GM18907 (cell line): ENCODE measurements around the gene TPCN1.

Experiments
- ATAC-seq: cut with Tn5 transposase; IDR thresholded peaks from one replicate; pipeline ENCODE4 v1.9.1; 2021; ENCODE audit warnings: mild to moderate bottlenecking, moderate library complexity; ENCODE audit not compliant: unreplicated experiment

TPCN1 gene

DNA sequence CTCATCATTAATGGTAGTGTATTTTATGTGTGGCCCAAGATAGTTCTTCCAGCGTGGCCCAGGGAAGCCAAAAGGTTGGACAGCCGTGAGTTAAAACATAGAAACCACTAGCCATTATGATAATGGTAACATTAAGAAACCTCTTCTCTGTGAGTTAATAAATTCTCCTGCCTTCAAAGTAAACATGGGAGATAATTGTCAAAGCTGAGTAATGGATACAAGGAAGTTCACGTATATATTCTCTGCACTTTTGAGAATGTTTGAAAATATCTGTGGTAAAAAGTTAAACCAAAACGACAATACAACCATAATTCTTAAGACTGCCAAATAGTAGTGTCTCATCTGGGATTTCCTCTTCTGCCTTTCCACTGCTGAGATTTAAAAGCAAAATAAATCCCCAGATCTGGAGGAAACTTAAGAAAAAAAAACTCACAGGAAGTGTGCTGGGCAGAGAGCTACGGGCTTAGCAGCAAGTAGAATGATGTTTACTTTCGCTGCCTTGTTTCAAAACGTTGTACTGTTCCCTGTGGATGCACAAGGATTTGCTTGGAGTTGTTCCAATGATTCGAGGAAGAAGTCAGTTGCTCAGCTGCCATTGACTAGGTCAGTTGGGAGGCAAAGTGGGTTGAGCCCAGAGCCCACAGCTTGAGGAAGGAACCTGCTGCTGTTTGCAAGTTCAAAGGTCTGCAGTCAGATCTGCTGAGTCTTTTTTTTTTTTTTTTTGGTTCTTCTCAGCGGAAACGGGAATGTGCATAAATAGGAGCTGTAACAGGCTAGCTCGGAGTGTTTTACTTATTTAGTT, 1.7 kb downstream of the TPCN1 start:
- no peak for ATAC-seq

DNA sequence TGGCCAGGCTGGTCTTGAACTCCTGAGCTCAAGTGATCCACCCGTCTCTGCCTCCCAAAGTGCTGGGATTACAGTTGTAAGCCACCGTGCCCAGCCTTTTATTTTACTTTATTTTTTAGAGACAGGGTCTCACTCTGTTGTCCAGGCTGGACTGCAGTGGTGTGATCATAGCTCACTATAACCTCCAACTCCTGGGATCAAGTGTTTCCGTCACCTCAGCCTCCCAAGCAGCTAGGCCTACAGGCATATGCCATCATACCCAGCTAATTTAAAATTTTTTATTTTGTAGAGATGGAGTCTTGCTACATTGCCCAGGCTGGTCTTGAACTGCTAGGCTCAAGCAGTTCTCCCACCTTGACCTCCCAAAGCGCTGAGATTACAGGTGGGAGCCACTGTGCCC, 3.7 kb downstream of the TPCN1 start:
- no peak for ATAC-seq

DNA sequence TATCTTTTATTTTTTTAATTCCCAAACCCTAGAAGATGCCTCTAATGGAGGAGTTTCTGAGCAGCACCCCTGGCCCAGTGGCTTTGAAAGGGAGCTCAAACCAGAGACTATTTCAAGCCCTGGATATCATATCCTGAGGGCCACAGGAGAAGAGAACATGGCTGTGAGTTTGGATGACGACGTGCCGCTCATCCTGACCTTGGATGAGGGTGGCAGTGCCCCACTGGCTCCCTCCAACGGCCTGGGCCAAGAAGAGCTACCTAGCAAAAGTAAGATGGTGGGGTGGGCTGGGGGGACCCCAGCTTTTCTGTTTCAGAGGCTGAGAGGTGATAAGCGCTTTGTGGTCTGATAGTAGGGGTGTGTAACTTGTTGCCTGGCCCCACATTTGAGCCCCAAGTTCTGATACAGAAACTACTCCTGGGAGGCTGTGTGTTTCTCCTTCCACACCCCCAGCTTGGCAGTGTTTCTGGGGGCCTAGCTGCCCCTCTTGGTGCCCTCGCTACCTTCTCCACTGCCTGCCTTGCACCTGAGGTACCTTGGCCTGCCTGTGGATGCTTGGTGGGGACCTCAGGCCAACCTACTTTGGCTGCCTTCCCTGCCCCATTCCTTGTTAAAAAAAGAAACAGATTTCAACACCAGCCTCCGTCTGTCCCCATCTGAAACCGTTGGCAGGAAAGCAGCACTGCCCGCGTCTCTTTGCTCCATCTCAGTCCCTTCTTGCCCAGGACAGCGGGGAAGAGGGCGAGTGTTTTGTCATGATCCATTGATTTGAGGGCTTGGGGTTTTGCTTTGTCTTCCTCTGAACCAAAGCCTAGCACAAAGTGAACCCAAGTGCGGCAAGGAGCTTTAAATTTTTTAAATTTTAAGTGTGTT, 5.7 kb downstream of the TPCN1 start:
- no peak for ATAC-seq

DNA sequence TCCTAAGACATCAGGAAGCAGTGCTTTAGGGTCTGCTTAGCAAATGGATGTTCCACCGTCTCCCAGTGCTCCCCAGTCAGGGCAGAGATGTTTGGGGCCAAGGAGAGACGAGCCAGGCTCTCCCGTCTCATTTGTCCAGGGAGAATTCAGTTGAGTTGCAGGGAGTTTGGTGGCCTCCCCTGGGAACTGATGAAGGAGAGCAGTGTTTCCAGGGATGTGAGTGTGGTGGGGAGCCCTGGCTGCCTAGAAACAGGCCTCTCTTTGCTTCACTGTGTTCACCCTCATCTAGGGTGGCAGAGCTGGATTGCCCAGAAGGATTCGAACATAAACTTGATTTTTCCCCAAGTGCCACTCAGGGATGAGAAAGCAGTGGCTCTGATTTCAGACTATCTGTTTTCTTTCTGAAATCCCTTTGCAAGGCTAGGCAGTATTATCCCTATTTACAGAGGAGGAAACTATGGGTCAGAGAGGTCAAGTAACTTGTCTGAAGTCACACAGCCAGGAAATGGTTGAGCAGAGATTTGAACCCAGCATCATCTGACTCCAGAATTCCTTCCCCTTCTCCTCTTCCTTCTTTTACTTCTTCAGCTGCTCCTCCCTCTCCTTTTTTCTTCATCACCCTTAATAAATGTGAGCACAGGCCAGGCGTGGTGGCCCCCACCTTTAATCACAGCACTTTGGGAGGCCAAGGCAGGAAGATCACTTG, 6.6 kb downstream of the TPCN1 start:
- no peak for ATAC-seq

- no peak for ATAC-seq
These were observed 7.2 kb downstream of the TPCN1 start for GRCh38 chr12:113228394-113229028.

GRCh38 chr12:113230315-113231234, 9.3 kb downstream of the TPCN1 start:
- ATAC-seq = peak; percentile 7

DNA sequence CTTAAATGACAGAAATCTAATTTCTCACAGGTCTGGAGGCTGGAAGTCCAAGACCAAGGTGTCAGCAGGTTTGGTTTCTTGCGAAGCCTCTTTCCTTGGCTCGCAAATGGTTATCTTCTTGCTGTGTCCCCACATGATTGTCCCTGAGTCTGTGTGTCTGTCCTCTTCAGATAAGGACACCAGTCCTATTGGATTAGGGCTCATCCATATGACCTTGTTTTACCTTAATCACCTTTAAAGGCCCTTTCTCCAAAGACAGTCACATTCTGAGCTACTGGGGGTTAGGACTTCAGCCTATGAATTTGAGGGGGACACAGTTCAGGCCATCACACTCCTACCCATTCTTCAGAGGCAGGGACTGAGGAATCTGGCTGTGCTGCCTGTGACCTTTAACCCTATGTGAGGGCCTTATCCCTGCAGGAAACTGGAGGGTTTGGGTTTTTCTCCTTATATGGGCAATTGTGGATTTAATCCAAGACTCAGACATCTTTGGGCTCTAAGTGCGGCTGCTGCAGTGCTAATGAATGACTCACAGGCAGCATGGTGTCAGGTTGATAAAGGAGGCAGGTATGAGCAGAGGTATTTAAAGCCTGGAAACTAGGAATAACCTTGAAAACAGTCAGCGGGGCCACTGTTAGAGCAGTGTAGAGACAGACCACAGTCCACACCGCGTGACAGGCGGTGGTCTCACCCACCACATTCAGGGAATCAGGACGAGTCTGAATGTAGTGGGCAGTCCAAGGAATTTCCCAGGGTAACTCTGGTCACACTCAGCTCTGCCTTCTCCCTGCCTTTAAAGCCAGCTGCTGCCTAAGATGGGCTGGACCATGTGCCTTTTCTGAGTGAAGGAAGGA, 10.2 kb downstream of the TPCN1 start:
- no peak for ATAC-seq

- ATAC-seq = no peak
These were observed 11.0 kb downstream of the TPCN1 start for GRCh38 chr12:113232089-113232839.

DNA sequence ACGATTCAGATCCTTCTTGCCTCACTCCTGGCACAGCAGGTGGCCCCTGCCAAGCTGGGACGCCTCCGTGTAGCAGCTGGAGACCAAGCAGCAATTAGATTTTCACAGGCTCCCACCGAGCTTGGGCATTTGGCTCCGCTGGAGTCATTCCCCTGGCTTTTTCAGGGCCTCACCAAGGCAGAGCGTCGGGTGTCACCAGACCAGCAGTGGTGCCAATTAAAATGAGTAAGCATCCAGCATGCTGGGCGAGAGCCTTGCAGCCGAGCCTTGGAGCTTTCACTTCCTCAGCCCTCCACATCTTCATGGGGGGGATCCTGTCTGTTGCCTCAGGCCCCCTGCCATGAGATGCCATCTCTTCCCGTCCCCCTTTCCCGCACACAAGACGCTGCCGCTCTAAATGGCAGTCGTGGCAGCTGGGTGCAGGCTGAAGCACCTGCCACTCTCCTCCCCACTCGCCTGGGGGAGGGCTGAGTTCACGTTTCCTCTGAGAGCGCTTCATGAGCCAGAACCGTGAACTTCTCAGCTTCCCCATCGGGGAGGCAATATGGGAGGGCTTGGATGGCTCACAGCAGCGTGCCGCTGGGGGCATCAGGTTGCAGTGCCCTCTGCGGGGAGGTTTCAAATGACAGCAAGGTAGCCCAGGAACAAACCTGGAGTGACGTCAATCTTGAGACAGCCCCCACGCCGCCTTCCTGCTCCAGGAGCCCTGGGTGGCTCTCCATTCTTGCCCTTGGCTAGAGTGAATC, 11.7 kb downstream of the TPCN1 start:
- peak; percentile 57 for ATAC-seq

- no peak for ATAC-seq
These were observed 12.7 kb downstream of the TPCN1 start for GRCh38 chr12:113233967-113234366.

DNA sequence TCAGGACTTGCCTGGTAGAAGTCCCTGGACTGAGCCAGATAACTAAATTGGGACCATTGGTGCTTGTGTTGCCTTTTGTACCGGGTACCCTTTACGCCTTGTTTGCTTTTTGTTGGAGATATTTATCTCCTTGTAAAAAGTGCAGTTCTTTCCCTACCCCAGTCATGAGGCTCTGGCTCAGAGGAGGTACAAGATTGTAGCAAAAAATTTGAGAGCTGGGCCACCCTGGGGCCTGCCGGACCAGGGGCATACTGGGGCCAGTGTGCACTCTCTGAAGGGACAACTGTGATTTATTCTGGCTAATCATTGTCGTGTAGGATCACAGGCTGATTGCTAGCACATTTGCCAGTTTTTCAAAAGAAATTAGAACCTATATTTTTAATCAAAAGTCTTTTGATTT, 13.2 kb downstream of the TPCN1 start:
- ATAC-seq = no peak

DNA sequence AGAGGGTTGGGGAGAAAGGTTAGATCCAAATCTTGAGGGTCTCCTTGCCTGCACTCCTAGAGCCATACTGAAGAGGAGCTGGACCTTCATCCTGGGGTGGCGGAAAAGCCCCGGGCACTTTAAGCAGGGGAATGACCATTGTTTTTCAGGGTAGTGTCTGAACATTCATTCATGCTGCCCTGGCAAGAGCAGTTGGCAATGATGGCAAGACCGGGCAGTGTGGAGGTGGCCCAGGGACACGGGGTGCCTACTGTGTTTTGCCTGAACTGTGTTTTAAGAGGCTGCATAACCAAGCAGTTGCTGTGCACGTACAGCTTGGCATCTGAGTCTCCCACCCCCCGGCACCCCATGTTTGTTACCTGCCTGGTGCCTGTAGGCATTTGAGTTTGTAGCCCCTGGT, 14.7 kb downstream of the TPCN1 start:
- ATAC-seq = no peak

- no peak for ATAC-seq
These were observed 15.5 kb downstream of the TPCN1 start for GRCh38 chr12:113236539-113237399.

DNA sequence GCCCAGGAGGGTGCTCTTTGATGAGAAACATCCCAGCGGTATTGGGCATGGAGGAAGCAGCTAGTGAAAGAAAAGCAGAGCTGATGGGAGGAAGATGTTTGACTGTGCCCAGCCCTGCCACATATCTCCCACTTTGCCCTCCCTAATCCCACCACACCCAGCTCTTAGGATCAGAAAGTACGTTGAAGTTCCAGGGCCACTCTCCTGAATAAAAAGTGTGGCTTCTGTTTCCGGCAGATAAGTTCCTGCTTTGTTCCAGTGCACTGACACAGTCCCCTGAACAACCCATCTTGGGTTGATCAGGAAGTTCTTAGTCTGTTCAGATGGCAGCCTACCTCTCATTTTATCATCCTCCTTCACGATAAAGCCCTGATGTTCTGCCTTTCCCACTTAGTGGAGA, 16.5 kb downstream of the TPCN1 start:
- no peak for ATAC-seq

DNA sequence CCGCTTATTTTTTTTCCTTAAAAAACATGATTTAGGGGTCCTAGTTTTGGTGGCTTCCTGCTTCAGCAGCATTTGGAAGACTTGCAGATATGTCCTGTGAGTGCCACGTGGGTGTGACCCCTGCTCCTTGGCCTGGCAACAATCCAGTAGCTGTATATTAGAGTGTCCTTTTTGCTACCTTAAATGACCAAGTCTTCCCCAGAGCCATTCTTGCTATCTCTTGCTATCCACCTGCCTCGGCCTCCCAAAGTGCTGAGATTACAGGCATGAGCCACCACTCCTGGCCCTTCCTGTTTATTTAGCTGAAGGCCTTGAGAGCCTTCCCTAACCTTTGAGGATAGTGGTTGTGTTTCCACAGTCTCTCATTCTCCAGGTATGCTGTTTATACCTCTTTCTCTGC, 17.0 kb downstream of the TPCN1 start:
- ATAC-seq = no peak

DNA sequence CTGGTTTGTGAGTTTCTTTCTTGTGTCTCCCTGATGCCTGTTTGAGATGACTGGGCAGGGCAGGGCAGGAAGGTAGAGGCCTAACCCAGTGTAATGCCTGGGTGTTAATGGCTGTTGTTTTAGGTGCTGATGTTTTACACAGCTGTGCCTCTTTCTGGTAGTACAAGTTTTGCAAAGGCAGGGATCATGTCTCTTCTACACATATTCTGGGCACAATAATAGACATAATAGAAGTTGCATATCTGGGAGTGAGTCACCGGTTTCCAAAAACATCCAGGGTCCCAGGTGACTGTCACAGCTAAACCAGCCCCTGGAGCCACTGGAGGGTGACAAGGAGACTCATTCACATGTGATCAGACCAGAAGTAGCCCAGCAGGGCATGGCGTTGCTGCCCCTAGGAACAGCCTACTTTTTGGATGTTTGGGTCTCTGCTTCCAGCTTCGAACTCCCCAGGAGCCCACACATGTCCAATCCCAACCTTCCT, 18.1 kb downstream of the TPCN1 start:
- no peak for ATAC-seq
